SK-N-MC (cell line): Measurements from ENCODE around the gene TRIM5.

Source experiments
- DNase-seq: peaks from one replicate; pipeline ENCODE4 v3.0.0-alpha.2; 2011; ENCODE audit warnings: low read depth, low spot score
- H3K27ac ChIP-seq: fragments of 200-600 bp; sonication (generic); 2 replicates; pipeline ENCODE4 v1.5.1; 2016; ENCODE audit warnings: mixed run types
- H3K36me3 ChIP-seq: fragments of 200-600 bp; sonication (generic); 2 replicates; pipeline ENCODE4 v1.6.1; 2017; ENCODE audit warnings: antibody characterized with exemption, low read length, mixed read lengths; ENCODE audit not compliant: insufficient read depth
- H3K4me3 ChIP-seq: fragments of 200-600 bp; sonication (generic); 2 replicates; pipeline ENCODE4 v1.5.1; 2016
- H3K9ac ChIP-seq: fragments of 200-600 bp; sonication (generic); 2 replicates; pipeline ENCODE4 v1.8.0; 2017; ENCODE audit warnings: mixed run types, mixed read lengths; ENCODE audit not compliant: insufficient read length
- H3K9me3 ChIP-seq: fragments of 200-600 bp; sonication (generic); 2 replicates; pipeline ENCODE4 v1.6.1; 2017; ENCODE audit warnings: low read depth, mild to moderate bottlenecking, antibody characterized with exemption, low read length, moderate library complexity, mixed read lengths
- EZH2 ChIP-seq: fragments of 200-600 bp; sonication (generic); IDR thresholded peaks from one replicate; pipeline ENCODE4 v1.6.1; 2017; ENCODE audit warnings: antibody characterized with exemption
- FOXP2 ChIP-seq: optimal IDR thresholded peaks from 2 replicates; pipeline ENCODE3; 2011; ENCODE audit warnings: mild to moderate bottlenecking, moderate library complexity; ENCODE audit not compliant: insufficient read depth; ENCODE audit errors: extremely low read length, control extremely low read depth
- POLR2AphosphoS5 ChIP-seq: IDR thresholded peaks from 2 replicates; pipeline ENCODE4 v1.6.1; 2012; ENCODE audit warnings: mild to moderate bottlenecking, low read depth, low read length, borderline replicate concordance

The TRIM5 gene

DNA sequence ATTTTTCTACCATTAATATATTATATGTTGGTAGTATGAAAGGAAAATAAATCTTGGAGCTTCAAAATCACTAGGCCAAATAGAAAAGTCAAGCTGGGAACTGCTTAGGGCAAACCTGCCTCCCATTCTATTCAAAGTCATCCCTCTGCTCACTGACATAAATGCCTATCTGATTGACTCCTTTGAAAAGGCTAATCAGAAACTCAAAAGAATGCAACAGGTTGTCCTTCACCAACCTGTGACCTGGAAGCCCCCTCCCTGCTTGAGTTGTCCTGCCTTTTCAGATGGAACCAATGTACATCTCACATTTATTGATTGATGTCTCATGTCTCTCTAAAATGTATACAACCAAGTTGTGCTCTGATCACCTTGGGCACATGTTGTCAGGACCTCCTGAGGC is 63.3 kb downstream of the TRIM5 start:
- no peak for DNase-seq
- H3K4me3 ChIP-seq = no peak overlapping the region
- H3K27ac ChIP-seq = no peak overlapping the region
- no peaks in the 10 kb centered on the region for H3K9me3 ChIP-seq
- H3K9ac ChIP-seq = no peak overlapping the region
- no peaks in the 10 kb centered on the region for H3K36me3 ChIP-seq
- TF ChIP-seq POLR2AphosphoS5 = no peak
- no peak for TF ChIP-seq EZH2
- TF ChIP-seq FOXP2 = no peak

DNA sequence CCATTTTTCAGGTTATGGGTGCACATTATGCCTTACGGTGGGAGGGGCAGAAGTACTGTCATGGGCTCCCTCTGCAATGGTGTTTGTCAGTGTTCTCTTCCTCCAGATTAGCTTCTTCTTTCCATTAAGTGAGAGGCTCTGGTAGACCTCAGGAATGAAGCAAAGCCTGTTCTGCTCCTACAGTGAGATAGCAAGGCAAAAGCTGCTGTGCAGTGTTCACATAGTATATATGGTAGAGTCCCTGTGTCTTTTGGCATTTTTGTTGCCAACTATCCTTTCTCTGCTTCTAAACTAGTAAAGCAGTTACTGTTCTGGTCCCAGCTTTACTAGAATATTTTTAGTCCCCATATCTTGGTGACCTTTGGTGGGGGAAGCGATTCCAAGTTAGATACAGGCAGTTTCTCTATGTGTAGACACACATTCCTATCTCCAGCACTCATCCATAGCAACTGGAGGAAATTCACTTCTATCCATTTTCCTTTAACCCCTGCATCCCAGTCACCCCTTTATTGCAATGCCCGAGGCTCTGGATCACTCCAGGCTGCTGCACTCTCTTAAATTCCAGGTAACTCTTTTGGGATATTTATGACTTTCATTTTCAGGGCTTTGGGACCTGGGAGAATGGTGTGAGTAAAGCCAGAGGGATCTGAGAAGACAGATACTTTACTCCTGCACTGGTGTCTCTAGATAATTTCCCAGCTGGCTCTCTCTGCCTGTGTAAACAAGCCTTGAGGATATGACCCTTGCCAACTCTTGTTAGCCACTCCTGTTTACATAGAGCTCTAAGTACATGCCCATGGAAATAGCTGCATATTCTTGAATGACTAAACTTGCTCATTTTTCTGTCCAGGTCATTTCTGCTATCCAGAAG is 64.0 kb downstream of the TRIM5 start:
- DNase-seq = no peak

DNA sequence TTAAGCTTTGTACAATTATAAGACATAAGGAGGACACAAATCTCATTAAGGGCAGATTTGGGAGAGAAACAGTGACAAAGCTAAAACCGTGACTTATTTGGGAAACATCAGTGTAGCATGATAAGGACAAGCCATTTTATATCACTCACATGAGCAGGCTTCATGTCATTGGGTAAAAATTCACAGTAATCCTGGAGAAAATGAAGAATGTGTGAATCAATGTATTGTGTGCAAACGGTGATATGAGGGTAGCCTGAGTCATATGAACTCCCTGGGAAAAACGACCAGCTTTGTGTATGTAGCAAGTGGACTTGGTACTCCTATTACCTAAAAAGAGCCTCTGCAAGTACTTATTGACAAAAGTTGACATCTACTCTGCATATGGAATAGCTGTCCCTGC is 66.1 kb downstream of the TRIM5 start:
- no peak overlapping the region for H3K9ac ChIP-seq
- H3K4me3 ChIP-seq = no peak overlapping the region
- H3K36me3 ChIP-seq = no peaks in the 10 kb centered on the region
- no peak for DNase-seq
- H3K9me3 ChIP-seq = no peaks in the 10 kb centered on the region
- no peak overlapping the region for H3K27ac ChIP-seq
- TF ChIP-seq POLR2AphosphoS5 (no peak), FOXP2 (no peak), EZH2 (no peak)

More for the DNA sequence above, 64.0 kb downstream of the TRIM5 start:
- H3K27ac ChIP-seq = no peak overlapping the region
- H3K9me3 ChIP-seq = no peaks in the 10 kb centered on the region
- H3K36me3 ChIP-seq = no peaks in the 10 kb centered on the region
- TF ChIP-seq EZH2 (no peak), FOXP2 (no peak), POLR2AphosphoS5 (no peak)
- H3K4me3 ChIP-seq = no peak overlapping the region
- H3K9ac ChIP-seq = no peak overlapping the region
